HG03442 (cell line): ENCODE measurements around the gene ACSL4.
"Not testable (repeated sequence)": the region's sequence is repeated elsewhere in the genome, so short reads cannot be mapped to it uniquely, and the experiment has no call there.

Source experiments
- ATAC-seq: cut with Tn5 transposase; IDR thresholded peaks from one replicate; pipeline ENCODE4 v1.9.1; 2021; ENCODE audit warnings: mild to moderate bottlenecking, moderate library complexity; ENCODE audit not compliant: unreplicated experiment

Gene ACSL4

GRCh38 chrX:109732017-109732801 lies 848 bp downstream of the ACSL4 start:
- peak; percentile 30 for ATAC-seq

- no peak for ATAC-seq
These were observed 4.9 kb downstream of the ACSL4 start for GRCh38 chrX:109728173-109728535.

- not testable (repeated sequence) for ATAC-seq
These were observed 8.1 kb downstream of the ACSL4 start for GRCh38 chrX:109724971-109725370.

GRCh38 chrX:109720947-109721346 lies 12.1 kb downstream of the ACSL4 start:
- ATAC-seq = no peak

GRCh38 chrX:109719264-109719663 lies 13.8 kb downstream of the ACSL4 start:
- no peak for ATAC-seq

- ATAC-seq = no peak
These were observed 16.5 kb downstream of the ACSL4 start for GRCh38 chrX:109716431-109717028.

- ATAC-seq = no peak
These were observed 18.6 kb downstream of the ACSL4 start for GRCh38 chrX:109714340-109714958.

GRCh38 chrX:109710181-109710580 lies 22.9 kb downstream of the ACSL4 start:
- ATAC-seq = no peak

- peak; percentile 62 for ATAC-seq
These were observed 23.9 kb downstream of the ACSL4 start for GRCh38 chrX:109709129-109709631.

GRCh38 chrX:109707720-109708119 lies 25.3 kb downstream of the ACSL4 start:
- no peak for ATAC-seq

GRCh38 chrX:109707319-109707718 lies 25.7 kb downstream of the ACSL4 start:
- no peak for ATAC-seq

GRCh38 chrX:109704563-109704962 lies 28.5 kb downstream of the ACSL4 start:
- peak; percentile 71 for ATAC-seq

- no peak for ATAC-seq
These were observed 35.2 kb downstream of the ACSL4 start for GRCh38 chrX:109697855-109698254.

GRCh38 chrX:109696146-109696740 lies 36.8 kb downstream of the ACSL4 start:
- no peak for ATAC-seq

GRCh38 chrX:109695637-109696036 lies 37.4 kb downstream of the ACSL4 start:
- ATAC-seq = no peak

- no peak for ATAC-seq
These were observed 41.3 kb downstream of the ACSL4 start for GRCh38 chrX:109691752-109692151.

GRCh38 chrX:109691277-109691676 lies 41.8 kb downstream of the ACSL4 start:
- ATAC-seq = no peak

- ATAC-seq = no peak
These were observed 45.2 kb downstream of the ACSL4 start for GRCh38 chrX:109687903-109688302.

GRCh38 chrX:109685656-109686078 lies 47.4 kb downstream of the ACSL4 start:
- ATAC-seq = no peak

- ATAC-seq = no peak
These were observed 48.9 kb downstream of the ACSL4 start for GRCh38 chrX:109684136-109684535.

- ATAC-seq = no peak
These were observed 51.5 kb downstream of the ACSL4 start for GRCh38 chrX:109681475-109682081.
